SH-SY5Y (cell line): Measurements from ENCODE around the gene ZNF385D.

ENCODE experiments used
- GATA2 ChIP-seq: IDR thresholded peaks from 2 replicates; pipeline ENCODE4 v1.6.1; 2011; ENCODE audit warnings: mild to moderate bottlenecking, low read depth, low read length
- GATA3 ChIP-seq: IDR thresholded peaks from 2 replicates; pipeline ENCODE4 v1.6.1; 2011; ENCODE audit warnings: low read depth, mild to moderate bottlenecking, low read length, moderate library complexity

DNA sequence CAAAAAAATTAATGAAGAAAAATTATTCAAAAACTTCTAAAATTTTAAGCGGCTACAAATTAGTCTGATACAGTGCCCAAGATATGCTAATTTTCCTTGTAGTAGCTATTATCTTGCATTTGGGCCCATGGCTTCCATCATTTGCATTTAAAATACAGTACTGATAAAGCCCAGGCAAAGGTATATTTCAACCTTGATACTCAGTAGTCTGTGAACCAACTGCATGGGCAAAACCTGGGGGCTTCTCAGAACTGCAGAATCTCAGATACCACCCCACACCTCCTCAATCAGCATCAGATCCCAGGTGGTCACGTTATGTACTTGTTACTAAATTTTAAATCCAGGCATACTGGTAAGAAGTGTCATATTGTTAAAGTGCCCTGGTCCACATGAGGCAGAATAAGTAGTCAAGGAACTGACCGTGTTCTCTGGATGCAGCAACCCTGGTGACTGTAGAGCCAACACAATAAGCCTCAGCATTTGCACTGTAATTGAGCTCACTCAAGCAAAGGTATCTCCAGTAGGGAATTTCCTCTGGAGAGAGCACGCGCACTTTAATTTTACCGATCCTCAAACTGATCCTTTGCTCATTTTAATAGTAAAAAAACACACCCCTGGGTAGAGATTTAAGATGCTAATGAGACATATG is 31.9 kb downstream of the ZNF385D start:
- TF ChIP-seq GATA2: no peak
- no peak for TF ChIP-seq GATA3
